SK-N-SH treated with all-trans-retinoic acid at 6 μM for 48 hours (cell line): ENCODE data around the gene DDHD1.

Source experiments
- CSDC2 ChIP-seq: fragments of 250-450 bp; sonication (Bioruptor Pico); IDR thresholded peaks from 2 replicates; pipeline ENCODE4 v1.5.0; 2020; ENCODE audit warnings: mild to moderate bottlenecking, moderate library complexity
- PATZ1 ChIP-seq: fragments of 250-450 bp; sonication (Bioruptor Pico); IDR thresholded peaks from 2 replicates; pipeline ENCODE4 v1.8.0; 2020; ENCODE audit warnings: mild to moderate bottlenecking, moderate library complexity, borderline replicate concordance
- RARB ChIP-seq: fragments of 250-450 bp; sonication (Bioruptor Pico); IDR thresholded peaks from 2 replicates; pipeline ENCODE4 v1.8.0; 2021; ENCODE audit warnings: mild to moderate bottlenecking, moderate library complexity
- ZFP3 ChIP-seq: fragments of 250-450 bp; sonication (Bioruptor Pico); IDR thresholded peaks from 2 replicates; pipeline ENCODE4 v1.5.0; 2020; ENCODE audit warnings: mild to moderate bottlenecking, moderate library complexity
- TF ChIP-seq, protein P1 (sequence below): fragments of 250-450 bp; sonication (Bioruptor Pico); IDR thresholded peaks from 2 replicates; pipeline ENCODE4 v1.5.1; 2020; ENCODE audit warnings: low read depth, mild to moderate bottlenecking, moderate library complexity

- TF ChIP-seq CSDC2 (CRISPR knock-in tag) (no peak), RARB (CRISPR knock-in tag) (no peak), ZFP3 (no peak), PATZ1 (no peak)
- TF ChIP-seq, protein P1, sequence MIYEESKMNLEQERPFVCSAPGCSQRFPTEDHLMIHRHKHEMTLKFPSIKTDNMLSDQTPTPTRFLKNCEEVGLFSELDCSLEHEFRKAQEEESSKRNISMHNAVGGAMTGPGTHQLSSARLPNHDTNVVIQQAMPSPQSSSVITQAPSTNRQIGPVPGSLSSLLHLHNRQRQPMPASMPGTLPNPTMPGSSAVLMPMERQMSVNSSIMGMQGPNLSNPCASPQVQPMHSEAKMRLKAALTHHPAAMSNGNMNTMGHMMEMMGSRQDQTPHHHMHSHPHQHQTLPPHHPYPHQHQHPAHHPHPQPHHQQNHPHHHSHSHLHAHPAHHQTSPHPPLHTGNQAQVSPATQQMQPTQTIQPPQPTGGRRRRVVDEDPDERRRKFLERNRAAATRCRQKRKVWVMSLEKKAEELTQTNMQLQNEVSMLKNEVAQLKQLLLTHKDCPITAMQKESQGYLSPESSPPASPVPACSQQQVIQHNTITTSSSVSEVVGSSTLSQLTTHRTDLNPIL: no peak
Measured at GRCh38 chr14:53002576-53002975, 150.5 kb downstream of the DDHD1 start.
